Iris pigment epithelial cell (primary cell): ENCODE measurements around the gene PIK3CG.
"Not testable (repeated sequence)": the region's sequence is repeated elsewhere in the genome, so short reads cannot be mapped to it uniquely, and the experiment has no call there.

ENCODE experiments used
- DNase-seq: peaks from one replicate; pipeline ENCODE4 v3.0.0-alpha.2; 2011; ENCODE audit warnings: low read depth

PIK3CG gene

DNA sequence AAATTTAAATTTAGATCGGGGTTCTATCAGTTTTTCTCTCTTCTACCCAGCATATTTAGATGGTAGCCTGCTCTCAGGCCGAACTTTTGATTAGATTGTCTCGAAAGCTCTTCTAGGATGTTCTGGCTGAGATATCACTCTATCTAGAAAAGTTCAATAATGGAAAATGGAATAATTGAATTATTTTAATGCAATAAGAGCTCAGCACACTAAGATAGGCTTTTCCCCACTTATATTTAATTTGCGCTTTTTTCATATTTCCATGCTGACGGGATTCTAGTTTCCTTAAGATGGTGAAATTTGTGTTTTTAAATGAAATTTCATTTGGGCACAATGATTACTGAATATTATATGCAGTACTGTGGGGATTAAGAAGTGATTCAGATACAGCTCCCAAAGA is 73.7 kb downstream of the PIK3CG start:
- no peak for DNase-seq

DNA sequence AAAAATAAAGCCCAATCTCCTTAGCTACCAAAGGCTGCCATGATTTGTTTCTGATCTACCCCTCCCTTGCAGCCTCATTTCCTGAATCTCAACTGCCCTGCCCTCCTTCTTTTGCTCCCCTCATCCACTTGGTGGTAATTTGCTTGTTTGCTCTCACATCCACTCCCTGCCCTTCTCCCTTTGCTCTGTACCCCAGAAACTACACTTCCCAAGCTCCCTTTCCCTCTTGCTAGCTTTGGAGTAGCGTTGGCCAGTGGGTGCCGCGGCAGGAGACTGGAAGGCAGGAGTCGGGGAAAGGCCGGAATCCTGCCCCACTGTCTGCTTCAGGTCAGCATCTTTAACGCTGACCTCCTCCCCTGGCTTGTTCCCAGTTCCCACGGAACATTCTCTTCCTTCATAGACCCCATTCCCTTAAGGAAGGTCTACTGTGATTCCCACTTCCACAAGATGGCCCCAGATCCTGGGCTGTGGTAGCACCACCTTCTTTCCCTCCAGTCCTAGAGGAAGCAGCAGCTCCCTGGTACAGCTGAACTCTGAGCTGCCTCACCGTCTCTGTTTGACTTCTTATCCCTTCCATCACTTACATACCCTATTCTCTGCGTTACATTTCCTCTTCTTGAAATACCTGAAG is 79.1 kb downstream of the PIK3CG start:
- DNase-seq: no peak

DNA sequence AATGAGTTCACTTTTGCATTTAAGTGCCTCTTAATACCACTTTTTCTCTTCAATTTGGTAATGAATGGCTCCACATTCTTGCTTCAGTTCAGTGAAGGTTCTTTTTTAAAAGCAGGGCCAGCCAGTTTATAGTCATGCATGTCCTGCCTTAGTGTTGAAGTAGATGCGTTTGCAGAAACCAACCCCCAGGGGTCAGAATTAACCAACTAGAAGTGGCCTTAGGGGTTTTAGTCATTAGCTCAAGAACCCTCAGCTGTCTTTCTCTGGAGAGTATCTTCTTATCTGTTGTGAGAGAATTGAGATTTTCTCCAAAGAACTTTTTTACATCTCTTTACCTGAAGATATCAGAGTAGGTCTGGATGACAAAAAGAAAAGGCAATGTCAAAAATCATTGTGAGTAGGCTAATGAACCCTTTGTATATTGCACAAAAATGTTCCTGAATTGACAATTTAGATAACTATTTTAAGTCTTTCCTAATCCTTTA is 82.2 kb downstream of the PIK3CG start:
- peak; percentile 83 for DNase-seq

DNA sequence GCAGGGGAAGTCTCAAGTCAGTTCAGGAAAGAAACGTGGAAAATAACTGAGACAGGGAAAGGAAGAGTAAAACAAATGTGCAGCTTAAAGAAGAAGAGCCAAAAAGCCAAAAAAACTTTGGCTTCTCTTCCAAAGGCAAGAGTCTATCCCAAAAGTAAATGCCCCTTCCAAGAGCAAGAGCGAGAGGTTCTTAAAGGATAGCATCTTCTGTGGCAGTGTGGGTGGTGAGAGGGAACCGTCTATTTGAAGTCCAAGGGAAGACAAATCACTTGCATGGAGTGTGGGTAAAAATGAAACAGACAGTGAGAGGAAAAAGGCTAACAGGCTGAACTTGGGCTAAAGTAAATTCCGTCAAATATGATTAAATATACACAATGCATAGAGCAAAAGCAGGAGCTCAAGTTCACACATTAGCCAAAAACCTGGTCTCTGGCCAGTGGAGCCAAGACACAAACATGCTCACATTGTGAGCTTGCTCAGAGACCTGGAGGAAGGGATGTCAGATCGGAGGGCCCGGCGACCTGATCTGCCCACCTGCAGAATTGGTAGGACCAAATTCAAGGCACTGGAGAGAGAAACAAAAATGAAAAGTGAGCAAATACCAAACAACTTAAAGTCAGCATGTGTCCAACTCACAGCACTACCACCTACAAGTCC is 87.0 kb downstream of the PIK3CG start:
- no peak for DNase-seq

DNA sequence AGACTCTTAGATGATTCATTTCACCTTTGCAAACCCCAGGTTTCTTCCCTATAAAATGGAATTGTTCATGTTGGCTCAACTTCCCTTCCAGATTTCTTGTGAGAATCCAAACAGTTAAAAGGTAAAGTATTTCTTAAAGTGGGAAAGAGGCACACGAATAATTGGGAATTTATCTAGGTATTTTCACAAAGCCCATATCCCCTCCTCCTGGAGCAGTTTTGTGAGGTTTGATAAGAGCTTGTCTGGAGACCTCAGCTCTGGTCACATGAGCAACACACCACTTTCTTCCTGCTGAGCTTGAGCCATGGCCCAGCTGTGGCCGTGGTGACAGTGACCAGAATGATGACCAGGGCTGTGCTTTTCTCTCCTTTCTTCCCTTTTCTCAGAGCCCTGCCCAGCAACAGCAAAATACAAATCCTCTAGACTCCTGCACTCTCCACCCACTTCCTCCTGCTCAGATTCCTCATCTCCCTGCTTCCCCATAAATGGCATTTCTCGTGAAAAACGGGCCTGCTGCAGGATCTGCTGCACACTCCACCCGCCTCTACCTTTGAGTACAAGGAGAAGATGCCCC is 87.7 kb downstream of the PIK3CG start:
- no peak for DNase-seq

DNA sequence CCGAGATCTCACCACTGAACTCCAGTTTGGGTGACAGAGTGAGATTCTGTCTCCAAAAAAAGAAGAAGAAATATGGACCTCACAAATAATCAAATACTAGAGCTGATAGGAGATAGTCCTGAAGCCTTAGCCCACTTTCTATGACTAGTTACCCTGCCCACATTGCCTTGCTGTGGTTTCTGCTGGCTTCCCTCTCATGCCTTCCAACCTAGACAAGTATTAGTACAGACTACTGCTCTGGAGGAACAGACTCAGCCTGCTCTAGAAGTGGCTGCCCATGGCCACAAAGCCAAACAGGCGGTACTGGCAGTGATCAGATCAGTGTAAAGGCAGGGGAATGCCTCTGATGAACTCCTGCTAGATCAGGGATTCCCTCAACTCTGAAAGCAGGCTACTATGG is 89.8 kb downstream of the PIK3CG start:
- DNase-seq: no peak

DNA sequence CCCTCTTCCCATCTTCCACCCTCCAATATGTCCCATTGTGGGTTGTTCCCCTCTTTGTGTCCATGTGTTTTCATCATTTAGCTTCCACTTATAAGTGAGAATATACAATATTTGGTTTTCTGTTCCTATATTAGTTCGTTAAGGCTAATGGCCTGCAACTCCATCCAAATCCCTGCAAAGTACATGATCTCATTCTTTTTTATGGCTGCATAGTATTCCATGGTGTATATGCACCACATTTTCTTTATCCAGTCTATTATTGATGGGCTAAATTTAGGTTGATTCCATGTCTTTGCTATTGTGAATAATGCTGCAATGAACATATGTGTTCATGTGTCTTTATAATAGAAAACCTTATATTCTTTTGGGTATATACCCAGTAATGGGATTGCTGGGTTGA is 90.8 kb downstream of the PIK3CG start:
- not testable (repeated sequence) for DNase-seq
